ENCODE data around the gene IFT122.
A peak's percentile ranks its signal among the peaks of the same experiment; 100 is the strongest.

Gene IFT122

DNA sequence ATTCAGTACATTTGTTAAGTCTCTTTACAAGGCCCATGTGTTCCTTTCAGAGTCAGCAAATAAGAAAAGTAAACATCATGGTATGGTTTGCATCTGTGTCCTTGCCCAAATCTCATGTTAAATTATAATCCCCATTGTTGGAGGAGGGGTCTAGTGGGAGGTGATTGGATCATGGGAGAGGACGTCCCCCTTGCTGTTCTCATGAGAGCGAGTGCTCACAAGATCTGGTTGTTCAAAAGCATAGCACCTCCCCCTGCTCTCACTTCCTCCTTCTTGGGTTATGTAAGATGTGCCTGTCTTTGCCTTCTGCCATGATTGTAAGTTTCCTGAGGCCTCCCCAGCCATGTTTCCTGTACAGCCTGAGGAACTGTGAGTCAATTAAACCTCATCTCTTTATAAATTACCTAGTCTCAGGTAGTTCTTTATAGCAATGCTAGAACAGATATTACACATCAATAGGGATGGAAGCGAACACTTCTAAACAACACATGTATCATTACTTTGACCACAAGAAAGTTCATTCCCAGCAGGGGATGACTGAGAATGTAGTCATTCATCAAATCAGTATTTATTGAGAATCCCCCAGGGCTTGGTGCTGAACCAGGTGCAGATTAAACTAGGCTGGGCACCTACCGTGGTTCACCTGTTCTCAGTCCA, 15.7 kb upstream of the IFT122 start:
- H3K36me3 ChIP-seq (ENCODE audit: control insufficient read depth, insufficient read depth, low read length), result no peaks in the 10 kb centered on the region
- no peak overlapping the region for H3K4me3 ChIP-seq (ENCODE audit: insufficient read depth, low read depth, low read length)
- no peak overlapping the region for H3K27ac ChIP-seq (ENCODE audit: insufficient read depth, low read depth, low read length, poor library complexity, severe bottlenecking)
- no peaks in the 10 kb centered on the region for H3K4me1 ChIP-seq (ENCODE audit: control insufficient read depth, insufficient read depth, low read length)
- WGBS, 2 experiments, result 84 to 88% methylated on average over 4 of the region's 4 CpGs
- H3K27me3 ChIP-seq (ENCODE audit: control insufficient read depth, insufficient read depth, low read length, poor library complexity, severe bottlenecking), result peaks cover 7% of the 10 kb centered on the region
- H3K9me3 ChIP-seq (ENCODE audit: control insufficient read depth, low read length), result no peaks in the 10 kb centered on the region

DNA sequence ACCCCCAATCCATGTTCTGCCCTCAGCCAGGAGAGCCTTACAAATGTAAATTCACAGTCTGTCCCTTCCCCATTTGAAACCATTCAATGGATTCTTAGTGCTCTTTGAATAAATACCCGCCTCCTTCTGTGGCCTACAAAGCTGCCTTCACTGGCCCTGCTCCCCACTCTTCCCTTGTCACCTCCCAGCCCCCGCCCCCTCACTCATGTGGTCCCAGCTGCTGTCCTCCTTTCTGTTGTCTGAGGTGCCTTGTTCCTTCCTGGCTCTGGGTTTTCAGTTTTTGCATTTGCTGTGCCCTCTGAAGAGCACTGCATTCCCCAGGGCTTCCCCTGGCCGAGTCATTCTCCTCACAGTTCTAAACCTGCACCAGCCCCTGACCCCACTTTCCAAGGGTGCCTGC, 14.8 kb upstream of the IFT122 start:
- Histone ChIP-seq H3K27ac (ENCODE audit: insufficient read depth, low read depth, low read length, poor library complexity, severe bottlenecking) (no peak overlapping the region), H3K9me3 (ENCODE audit: control insufficient read depth, low read length) (no peaks in the 10 kb centered on the region), H3K27me3 (ENCODE audit: control insufficient read depth, insufficient read depth, low read length, poor library complexity, severe bottlenecking) (peaks cover 7% of the 10 kb centered on the region), H3K4me1 (ENCODE audit: control insufficient read depth, insufficient read depth, low read length) (no peaks in the 10 kb centered on the region), H3K36me3 (ENCODE audit: control insufficient read depth, insufficient read depth, low read length) (no peaks in the 10 kb centered on the region), H3K4me3 (ENCODE audit: insufficient read depth, low read depth, low read length) (no peak overlapping the region)
- WGBS, 2 experiments, result 26 to 41% methylated on average over 3 of the region's 3 CpGs

DNA sequence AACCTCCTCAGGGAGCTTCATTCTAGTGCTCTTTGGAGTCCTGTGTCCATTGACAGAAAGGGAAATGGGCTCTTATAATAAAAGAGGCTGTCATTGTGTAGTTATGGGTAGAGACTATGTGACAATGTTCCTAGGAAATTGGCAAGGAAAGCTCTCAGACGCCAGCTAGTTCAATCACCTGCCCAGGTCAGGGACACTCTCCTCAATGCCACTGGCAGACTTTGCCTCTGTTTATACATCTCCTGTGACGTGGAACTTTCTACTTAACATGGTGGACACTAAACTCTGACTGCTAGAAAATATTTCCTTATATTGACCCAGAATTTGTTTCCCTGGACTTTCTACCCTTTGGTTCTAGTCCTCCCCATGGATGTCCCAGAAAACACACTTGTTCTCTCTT, 14.4 kb upstream of the IFT122 start:
- 80 to 84% methylated on average over 2 of the region's 2 CpGs for WGBS, 2 experiments

DNA sequence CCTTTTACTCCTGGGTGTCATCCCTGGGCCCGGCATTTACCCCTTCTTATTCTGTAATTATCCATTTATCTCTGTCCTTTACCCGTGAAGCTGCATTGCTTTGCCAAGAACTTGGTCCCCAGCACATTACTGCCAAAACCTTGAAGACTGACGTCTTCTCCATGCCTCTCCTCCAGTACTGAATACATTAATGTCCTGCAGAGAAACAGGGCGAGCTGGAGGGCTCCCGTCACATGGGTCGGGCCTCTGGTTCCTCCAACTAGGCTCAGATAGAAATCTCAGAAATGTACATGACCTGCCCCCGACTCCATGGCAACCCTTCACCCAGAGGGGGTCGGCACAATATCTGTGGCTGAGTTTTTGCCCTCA, 12.0 kb upstream of the IFT122 start:
- 21% methylated on average over 8 of the region's 8 CpGs for WGBS, 2 experiments
- Histone ChIP-seq H3K27me3 (ENCODE audit: control insufficient read depth, insufficient read depth, low read length, poor library complexity, severe bottlenecking) (peaks cover 7% of the 10 kb centered on the region), H3K36me3 (ENCODE audit: control insufficient read depth, insufficient read depth, low read length) (peaks cover 21% of the 10 kb centered on the region), H3K4me3 (ENCODE audit: insufficient read depth, low read depth, low read length) (peak overlapping the region; percentile 51), H3K4me1 (ENCODE audit: control insufficient read depth, insufficient read depth, low read length) (no peaks in the 10 kb centered on the region), H3K27ac (ENCODE audit: insufficient read depth, low read depth, low read length, poor library complexity, severe bottlenecking) (no peak overlapping the region), H3K9me3 (ENCODE audit: control insufficient read depth, low read length) (no peaks in the 10 kb centered on the region)

More for the DNA sequence above, 14.4 kb upstream of the IFT122 start:
- H3K9me3 ChIP-seq (ENCODE audit: control insufficient read depth, low read length), result no peaks in the 10 kb centered on the region
- H3K4me1 ChIP-seq (ENCODE audit: control insufficient read depth, insufficient read depth, low read length), result no peaks in the 10 kb centered on the region
- no peak overlapping the region for H3K27ac ChIP-seq (ENCODE audit: insufficient read depth, low read depth, low read length, poor library complexity, severe bottlenecking)
- H3K27me3 ChIP-seq (ENCODE audit: control insufficient read depth, insufficient read depth, low read length, poor library complexity, severe bottlenecking), result peaks cover 7% of the 10 kb centered on the region
- no peaks in the 10 kb centered on the region for H3K36me3 ChIP-seq (ENCODE audit: control insufficient read depth, insufficient read depth, low read length)
- H3K4me3 ChIP-seq (ENCODE audit: insufficient read depth, low read depth, low read length), result no peak overlapping the region

DNA sequence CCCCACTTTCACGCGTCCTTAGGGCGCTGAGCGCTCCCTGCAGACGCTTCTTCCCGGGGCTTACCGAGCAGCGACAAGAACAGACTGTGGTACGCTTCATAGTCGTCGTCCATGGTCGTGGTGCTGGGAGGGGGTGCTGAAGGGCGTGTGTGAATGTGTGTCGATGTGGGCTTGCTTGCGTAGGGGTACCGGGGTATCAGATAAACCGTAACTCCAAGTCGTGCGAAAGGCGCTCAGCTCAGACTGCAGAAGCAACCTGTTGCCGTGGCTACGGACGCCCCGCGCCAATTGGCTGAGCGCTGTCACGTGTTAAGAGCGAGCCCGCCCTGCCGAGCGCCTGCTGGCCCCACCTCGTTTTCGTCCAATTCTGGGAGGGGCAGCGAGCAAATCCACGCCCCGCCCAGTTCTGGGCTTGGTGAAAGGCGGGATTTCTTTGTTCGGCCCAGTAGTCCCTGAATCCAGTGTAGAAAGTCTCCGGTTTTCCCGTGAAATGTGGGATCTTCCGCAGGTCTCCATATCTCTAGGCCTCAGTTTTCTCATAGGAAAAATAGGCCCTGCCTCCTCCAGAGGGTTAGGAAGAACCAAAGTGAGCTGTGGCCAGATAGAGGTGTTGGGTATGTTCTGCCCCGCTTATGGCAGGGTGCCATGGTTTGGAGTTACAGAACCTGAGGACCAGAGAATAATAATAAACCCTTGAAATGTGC, 11.5 kb upstream of the IFT122 start, which contains the start of gene EFCAB12:
EFCAB12 (minus strand) TSS at position 261 of the 704 bp plus-strand sequence; CDS start at position 113, 148 bp downstream.
- H3K36me3 ChIP-seq (ENCODE audit: control insufficient read depth, insufficient read depth, low read length), result peaks cover 25% of the 10 kb centered on the region
- peak within 1 kb of the TSS; percentile 51 for H3K4me3 ChIP-seq (ENCODE audit: insufficient read depth, low read depth, low read length)
- H3K4me1 ChIP-seq (ENCODE audit: control insufficient read depth, insufficient read depth, low read length), result no peaks in the 10 kb centered on the region
- WGBS, 2 experiments, result 5% methylated on average over 42 of the region's 42 CpGs
- H3K9me3 ChIP-seq (ENCODE audit: control insufficient read depth, low read length), result no peaks in the 10 kb centered on the region
- peaks cover 7% of the 10 kb centered on the region for H3K27me3 ChIP-seq (ENCODE audit: control insufficient read depth, insufficient read depth, low read length, poor library complexity, severe bottlenecking)
- H3K27ac ChIP-seq (ENCODE audit: insufficient read depth, low read depth, low read length, poor library complexity, severe bottlenecking), result peak within 1 kb of the TSS; percentile 68

DNA sequence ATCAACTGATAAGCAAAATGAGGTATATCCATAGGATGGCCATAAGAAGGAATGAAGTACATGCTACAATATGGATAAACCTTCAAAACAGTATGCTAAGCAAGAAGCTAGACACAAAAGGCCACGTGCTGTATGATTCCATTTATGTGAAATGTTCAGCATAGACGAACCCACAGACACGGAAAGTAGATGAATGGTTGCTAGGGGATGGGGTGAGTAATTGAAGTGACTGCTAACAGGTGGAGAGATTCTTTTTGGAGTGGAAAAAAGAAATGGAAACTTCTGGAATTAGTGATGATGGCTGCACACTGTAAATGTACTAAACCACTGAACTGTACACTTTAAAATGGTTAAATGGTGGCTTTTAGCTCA, 11.0 kb upstream of the IFT122 start:
- peaks cover 30% of the 10 kb centered on the region for H3K36me3 ChIP-seq (ENCODE audit: control insufficient read depth, insufficient read depth, low read length)
- H3K27me3 ChIP-seq (ENCODE audit: control insufficient read depth, insufficient read depth, low read length, poor library complexity, severe bottlenecking), result peaks cover 7% of the 10 kb centered on the region
- no peaks in the 10 kb centered on the region for H3K9me3 ChIP-seq (ENCODE audit: control insufficient read depth, low read length)
- H3K27ac ChIP-seq (ENCODE audit: insufficient read depth, low read depth, low read length, poor library complexity, severe bottlenecking), result peak overlapping the region; percentile 68
- 88 to 90% methylated on average over 3 of the region's 3 CpGs for WGBS, 2 experiments
- no peaks in the 10 kb centered on the region for H3K4me1 ChIP-seq (ENCODE audit: control insufficient read depth, insufficient read depth, low read length)
- H3K4me3 ChIP-seq (ENCODE audit: insufficient read depth, low read depth, low read length), result no peak overlapping the region

DNA sequence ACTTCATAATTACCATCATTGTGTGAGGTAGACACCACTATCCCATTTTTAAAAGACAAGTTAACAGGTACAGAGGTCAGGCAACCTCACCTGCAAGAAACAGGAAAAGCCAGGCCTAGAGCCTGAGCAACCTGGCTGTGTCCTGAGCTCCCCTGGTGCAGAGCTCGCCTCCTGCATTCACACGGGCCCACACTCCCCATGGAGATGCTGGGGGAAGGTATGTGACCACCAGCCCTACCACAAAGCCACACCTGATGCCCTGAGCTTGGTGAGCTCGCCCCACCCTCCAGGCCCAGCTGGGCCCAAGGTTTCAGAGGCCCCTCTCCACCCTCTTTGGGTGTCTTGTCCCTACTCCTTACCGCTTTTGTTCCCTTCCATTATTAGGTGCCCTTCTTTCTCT, 10.4 kb upstream of the IFT122 start:
- no peaks in the 10 kb centered on the region for H3K4me1 ChIP-seq (ENCODE audit: control insufficient read depth, insufficient read depth, low read length)
- peaks cover 7% of the 10 kb centered on the region for H3K27me3 ChIP-seq (ENCODE audit: control insufficient read depth, insufficient read depth, low read length, poor library complexity, severe bottlenecking)
- no peak overlapping the region for H3K27ac ChIP-seq (ENCODE audit: insufficient read depth, low read depth, low read length, poor library complexity, severe bottlenecking)
- WGBS, 2 experiments, result 72 to 79% methylated on average over 4 of the region's 4 CpGs
- H3K4me3 ChIP-seq (ENCODE audit: insufficient read depth, low read depth, low read length), result no peak overlapping the region
- no peaks in the 10 kb centered on the region for H3K9me3 ChIP-seq (ENCODE audit: control insufficient read depth, low read length)
- H3K36me3 ChIP-seq (ENCODE audit: control insufficient read depth, insufficient read depth, low read length), result peaks cover 32% of the 10 kb centered on the region

DNA sequence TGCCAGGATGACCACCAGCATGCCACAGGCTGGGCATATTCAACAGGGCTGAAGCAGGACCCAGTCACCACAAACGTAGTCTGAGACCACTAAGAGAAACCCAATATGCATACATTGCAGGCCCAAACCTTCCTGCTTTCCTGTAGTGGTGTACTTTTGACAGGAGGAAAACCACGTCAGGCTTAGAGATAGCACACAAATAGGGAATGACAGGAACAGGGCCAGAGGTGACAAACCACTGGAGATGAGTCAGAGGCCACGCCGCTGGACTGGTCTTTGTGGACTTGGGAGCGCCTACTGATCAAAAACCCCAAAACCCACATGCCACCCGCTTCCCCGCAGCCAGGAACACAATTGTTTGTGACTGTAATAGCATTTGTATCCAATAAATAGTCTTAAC, 8.0 kb upstream of the IFT122 start:
- H3K27me3 ChIP-seq (ENCODE audit: control insufficient read depth, insufficient read depth, low read length, poor library complexity, severe bottlenecking), result peaks cover 7% of the 10 kb centered on the region
- no peaks in the 10 kb centered on the region for H3K4me1 ChIP-seq (ENCODE audit: control insufficient read depth, insufficient read depth, low read length)
- H3K9me3 ChIP-seq (ENCODE audit: control insufficient read depth, low read length), result no peaks in the 10 kb centered on the region
- no peak overlapping the region for H3K27ac ChIP-seq (ENCODE audit: insufficient read depth, low read depth, low read length, poor library complexity, severe bottlenecking)
- no peak overlapping the region for H3K4me3 ChIP-seq (ENCODE audit: insufficient read depth, low read depth, low read length)
- peaks cover 35% of the 10 kb centered on the region for H3K36me3 ChIP-seq (ENCODE audit: control insufficient read depth, insufficient read depth, low read length)
- 95 to 96% methylated on average over 5 to 7 of the region's 7 CpGs for WGBS, 2 experiments

DNA sequence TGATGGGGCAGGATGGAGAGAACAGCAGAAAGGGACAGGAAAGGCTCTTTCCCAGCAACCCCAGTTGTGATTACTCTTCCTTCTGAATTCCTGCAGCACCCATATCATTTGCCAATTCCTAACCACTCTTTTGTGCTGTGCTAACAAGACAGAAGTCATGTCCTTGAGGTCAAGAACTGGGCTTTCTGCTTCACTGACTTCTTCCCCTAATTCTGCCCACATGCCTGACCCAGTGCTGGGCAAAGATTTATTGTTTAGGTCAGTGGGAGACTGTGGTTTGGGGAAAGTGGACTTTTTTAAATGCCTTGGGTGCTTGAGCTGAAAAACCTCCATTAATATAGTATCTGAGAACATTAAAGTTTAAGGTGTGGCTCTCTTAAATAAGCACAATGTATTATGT, 7.4 kb upstream of the IFT122 start:
- no peaks in the 10 kb centered on the region for H3K4me1 ChIP-seq (ENCODE audit: control insufficient read depth, insufficient read depth, low read length)
- no peaks in the 10 kb centered on the region for H3K9me3 ChIP-seq (ENCODE audit: control insufficient read depth, low read length)
- H3K27me3 ChIP-seq (ENCODE audit: control insufficient read depth, insufficient read depth, low read length, poor library complexity, severe bottlenecking), result peaks cover 4% of the 10 kb centered on the region
- no peak overlapping the region for H3K4me3 ChIP-seq (ENCODE audit: insufficient read depth, low read depth, low read length)
- no peak overlapping the region for H3K27ac ChIP-seq (ENCODE audit: insufficient read depth, low read depth, low read length, poor library complexity, severe bottlenecking)
- peaks cover 42% of the 10 kb centered on the region for H3K36me3 ChIP-seq (ENCODE audit: control insufficient read depth, insufficient read depth, low read length)

DNA sequence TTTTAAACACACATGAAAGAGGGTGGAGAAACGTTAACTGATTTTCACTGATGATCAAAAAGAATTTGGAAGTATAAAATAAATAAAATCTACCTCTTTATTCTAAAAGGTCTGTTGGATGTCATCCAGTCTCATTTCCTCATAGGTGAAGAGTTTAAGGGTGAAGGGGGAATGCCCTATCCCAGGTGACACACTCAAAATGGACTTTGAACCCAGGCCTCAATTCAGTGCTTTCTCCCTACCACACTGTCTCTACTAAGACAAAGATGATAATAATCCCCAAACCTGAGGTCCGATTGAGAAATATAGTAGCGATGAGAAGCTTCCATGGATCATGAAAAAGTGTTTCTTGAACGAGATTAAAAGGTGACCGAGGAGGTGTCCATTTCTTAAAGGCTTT, 6.5 kb upstream of the IFT122 start:
- Histone ChIP-seq H3K36me3 (ENCODE audit: control insufficient read depth, insufficient read depth, low read length) (peaks cover 44% of the 10 kb centered on the region), H3K27ac (ENCODE audit: insufficient read depth, low read depth, low read length, poor library complexity, severe bottlenecking) (no peak overlapping the region), H3K4me3 (ENCODE audit: insufficient read depth, low read depth, low read length) (no peak overlapping the region), H3K4me1 (ENCODE audit: control insufficient read depth, insufficient read depth, low read length) (peaks cover 5% of the 10 kb centered on the region), H3K27me3 (ENCODE audit: control insufficient read depth, insufficient read depth, low read length, poor library complexity, severe bottlenecking) (no peaks in the 10 kb centered on the region), H3K9me3 (ENCODE audit: control insufficient read depth, low read length) (no peaks in the 10 kb centered on the region)
- WGBS, 2 experiments, result 96 to 98% methylated on average over 4 to 5 of the region's 5 CpGs

All from ectodermal cell (in vitro differentiated cells).